Cardiac septum (tissue), 1 donor: ENCODE results near the gene ARMC2. TPM values are rescaled to one million over a fixed set of nuclear protein-coding genes. Genes with fewer than 3 reads are reported as not detected.
"Not testable (repeated sequence)": the region's sequence is repeated elsewhere in the genome, so short reads cannot be mapped to it uniquely, and the experiment has no call there.

ENCODE experiments used
- DNase-seq: peaks from one replicate; pipeline ENCODE4 v3.0.0-alpha.2; 2020; ENCODE audit warnings: low spot score
- intact Hi-C: fragments of 100-400 bp; cut with DNase I; formaldehyde crosslinking; loops from one replicate; pipeline ENCODE4 v1.14.0; 2022
- total RNA-seq: library from RNA; stranded (reverse); fragmentation: NEBNext Ultra II Directional; extraction: Animal tissue kit (Norgen Biotek cat#: 25700); gene quantifications from one replicate; pipeline ENCODE4 v1.2.1, GENCODE V29; 2021
- donor health status: DM: no; HTN: no; CAD: no.

ARMC2 gene
- total RNA-seq, 1 donor from 2014 or later: 11.0 TPM

DNA sequence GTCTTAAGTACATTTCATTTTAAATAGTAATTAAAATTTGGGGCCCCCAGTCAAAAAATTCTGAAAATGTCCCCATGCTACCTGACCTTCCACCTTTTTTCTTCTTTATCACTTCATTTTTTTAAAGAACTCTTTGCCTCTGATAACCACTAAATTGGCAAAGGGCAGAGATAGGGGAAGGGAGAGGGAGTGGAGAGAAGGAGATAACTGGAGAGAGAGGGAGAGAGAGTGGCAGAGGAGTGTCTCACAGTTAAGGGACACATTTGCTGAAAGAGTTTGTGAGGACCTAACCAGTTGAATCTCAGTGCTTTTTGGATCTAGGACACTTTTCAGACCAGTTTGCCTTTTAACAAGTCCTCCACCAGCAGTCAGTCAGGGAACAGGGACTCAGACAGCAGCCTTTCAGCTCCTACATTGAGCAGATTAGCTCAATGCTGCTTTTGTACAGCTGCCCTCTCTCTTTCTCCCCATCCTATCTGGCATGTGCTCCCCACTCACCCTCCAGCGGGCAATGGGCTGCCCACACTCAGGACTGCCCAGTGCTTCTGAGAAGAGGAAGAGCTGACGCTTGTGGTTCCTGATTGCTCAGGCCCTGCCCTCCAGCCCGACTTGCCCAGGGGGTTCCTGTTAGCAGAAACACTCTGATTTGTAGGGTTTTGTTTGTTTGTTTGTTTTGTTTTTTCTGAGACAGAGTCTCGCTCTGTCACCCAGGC, 14.4 kb downstream of the ARMC2 start:
- peak; percentile 86 for DNase-seq
- intact Hi-C loops: no loop called here

DNA sequence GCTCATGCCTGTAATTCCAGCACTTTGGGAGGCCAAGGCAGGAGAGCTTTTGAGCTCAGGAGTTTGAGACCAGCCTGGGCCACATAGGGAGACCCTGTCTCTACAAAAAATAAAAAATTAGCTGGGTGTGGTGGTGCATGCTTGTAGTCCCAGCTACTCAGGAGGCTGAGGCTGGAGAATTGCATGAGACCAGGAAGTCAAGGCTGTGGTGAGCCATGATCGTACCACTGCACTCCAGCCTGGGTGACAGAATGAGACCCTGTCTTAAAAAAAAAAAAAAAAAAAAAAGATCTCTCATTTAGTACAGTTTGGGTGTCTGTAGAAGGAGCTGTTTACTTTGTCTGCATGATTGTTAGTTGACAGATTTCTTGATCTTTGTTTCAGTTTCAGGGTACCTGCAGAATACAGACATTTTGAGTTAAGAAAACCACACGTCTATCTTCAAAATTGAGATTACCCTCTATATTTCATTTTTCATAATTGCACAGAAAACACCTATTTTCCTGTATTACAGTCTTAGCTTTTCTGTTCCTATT, 17.6 kb downstream of the ARMC2 start:
- DNase-seq, intact Hi-C loops: not testable (repeated sequence)

DNA sequence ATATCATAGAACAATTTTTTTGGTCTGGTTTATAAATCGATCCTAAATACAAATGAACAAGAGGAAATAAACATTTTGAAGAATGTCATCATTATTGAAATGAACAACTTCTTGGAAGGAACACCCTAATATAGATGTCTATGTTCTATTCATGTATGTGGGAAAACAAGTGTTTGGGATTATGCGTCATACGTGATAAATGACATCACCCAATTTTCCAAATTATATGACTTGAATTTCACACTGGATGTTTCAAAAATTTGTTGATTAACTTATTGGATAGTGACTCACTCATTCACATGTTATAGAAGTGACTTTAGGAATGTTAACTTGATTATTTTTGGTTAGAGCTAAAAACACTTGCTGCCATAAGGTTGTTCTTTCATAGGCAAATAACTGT, 18.6 kb downstream of the ARMC2 start:
- DNase-seq: no peak
- intact Hi-C loops: no loop called here

DNA sequence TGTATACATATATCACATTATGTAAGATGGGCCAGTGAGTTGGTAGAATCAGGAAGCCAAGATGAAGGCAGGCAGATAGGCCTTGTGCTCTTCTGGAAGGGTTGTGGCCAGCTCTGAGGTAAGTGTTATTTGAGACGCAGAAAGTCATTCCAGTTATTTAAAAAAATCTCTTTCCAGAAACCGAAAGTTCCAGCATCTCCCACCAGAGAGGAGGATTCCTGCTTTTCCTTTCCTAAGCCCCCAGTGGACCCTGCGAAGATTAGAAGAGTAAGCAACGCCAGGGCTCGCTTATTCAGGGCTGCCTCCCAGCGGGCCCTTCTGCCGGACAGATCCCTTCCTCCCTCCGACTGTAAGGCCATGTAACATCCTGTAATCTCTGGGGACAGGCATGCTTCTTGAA, 20.4 kb downstream of the ARMC2 start:
- DNase-seq: no peak
- intact Hi-C loops: no loop called here

DNA sequence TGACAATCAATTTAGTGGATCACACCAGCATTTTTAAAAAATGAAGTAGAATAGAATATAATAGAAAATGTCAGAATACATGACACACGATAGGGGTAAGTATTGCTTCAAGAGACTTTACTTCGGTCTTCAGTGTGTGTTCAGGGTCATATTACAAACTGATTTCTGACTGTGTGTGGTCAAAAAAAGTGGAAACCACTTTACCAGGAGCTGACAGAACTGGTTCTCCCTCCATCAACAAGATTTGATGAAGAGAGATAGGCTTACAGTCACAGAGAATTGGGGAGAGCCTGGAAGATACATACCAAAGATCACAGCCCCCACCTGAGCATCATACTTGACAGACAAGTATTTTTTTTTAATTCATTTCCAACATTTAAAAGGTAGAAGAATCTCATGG, 21.7 kb downstream of the ARMC2 start:
- no peak for DNase-seq
- intact Hi-C loops: no loop called here

DNA sequence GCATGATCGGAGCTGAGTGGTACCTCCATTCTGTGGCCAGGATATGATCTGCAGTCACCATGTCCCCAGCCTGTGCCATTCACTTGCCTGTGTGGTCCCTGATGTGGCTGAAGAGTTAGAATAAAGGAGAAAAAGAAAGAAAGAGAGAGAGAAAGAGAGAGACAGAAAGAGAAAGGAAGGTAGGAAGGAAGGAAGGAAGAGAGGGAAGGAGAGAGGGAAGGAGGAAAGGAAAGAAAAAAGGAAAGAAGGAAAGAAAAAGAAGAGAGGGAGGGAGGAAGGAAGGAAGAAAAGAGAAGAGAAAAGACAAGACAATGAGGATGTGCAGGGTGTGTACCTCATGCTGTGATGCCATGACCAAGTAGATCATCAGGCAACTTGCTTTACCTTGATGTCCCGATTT, 22.1 kb downstream of the ARMC2 start:
- intact Hi-C loops: no loop called here
- no peak for DNase-seq

DNA sequence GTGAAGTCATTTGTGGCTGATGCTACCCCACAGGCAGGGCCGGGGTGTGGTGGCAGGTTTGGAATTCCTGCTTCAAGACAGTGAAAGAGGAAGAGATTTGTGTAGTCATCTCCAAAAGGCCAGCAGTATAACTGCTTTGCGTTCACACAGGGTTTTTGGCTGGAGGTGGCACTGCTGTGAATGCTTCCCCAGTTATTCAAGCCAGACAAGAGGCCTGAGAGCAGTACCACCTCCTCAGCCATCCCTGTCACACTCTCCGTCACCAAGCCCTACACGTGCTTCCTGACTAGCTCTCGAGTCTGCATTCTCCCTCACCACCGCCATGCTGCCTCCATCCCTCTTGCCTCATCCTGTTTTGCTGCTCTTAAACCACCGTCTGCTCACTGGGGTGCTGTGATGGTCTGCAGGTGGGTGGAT, 23.9 kb downstream of the ARMC2 start:
- intact Hi-C loops: no loop called here
- no peak for DNase-seq

DNA sequence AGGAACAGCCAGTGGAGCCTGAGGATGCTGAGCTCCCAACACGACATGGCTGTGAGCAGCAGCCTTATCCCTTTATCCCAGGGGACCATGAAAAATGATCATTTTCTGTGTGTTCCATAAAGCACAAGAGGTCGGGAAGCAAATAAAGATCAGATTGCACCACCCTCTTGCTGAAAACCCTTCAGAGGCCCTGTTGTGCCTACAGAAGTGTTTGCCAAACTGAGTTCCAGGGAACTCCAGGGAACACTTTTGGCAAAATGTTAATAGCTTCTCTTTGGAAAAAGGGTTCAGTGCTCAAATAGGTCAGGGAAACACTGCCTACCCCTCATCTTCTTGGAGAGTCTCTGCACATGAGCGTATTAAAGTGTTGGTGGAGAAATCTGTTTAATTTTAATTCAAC, 24.4 kb downstream of the ARMC2 start:
- intact Hi-C loops: no loop called here
- DNase-seq: no peak

DNA sequence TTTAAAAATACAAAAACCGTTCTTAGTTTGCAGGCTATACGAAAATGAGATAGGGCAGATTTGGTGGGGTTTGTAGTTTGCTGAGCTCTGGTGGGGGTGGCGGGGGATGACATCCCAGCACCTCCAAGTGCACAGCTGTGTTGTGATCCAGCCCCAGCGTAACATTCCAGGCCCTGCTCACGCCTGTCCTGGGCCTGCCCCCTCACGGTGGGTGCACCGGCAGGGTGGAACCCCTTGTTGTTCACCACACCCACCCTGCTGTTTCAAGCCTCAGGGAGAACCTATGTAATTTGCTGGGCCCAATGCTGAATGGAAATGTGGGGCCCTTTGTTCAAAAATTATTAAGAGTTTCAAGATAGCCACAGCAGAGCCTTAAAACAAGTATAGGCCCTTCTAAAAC, 25.0 kb downstream of the ARMC2 start:
- DNase-seq: no peak
- intact Hi-C loops: no loop called here

DNA sequence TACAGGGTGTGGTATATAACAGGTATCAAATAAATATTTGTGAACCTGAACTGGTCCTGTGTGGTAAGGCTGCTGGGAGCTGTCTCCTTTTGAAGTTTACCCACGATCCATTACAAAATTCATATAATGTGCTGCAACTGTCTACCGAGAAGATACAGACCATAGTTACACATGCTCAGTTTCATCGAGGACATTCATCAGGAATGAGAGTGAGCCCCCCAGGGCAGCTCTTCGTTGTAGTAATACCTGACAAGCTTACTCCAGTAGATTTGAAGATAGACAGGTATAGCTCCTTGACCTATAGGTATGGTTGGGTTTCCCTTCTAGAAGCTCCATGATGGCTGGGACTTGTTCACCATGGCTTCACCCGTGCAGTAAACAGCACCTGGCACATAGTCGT, 25.7 kb downstream of the ARMC2 start:
- intact Hi-C loops: no loop called here
- DNase-seq: no peak

DNA sequence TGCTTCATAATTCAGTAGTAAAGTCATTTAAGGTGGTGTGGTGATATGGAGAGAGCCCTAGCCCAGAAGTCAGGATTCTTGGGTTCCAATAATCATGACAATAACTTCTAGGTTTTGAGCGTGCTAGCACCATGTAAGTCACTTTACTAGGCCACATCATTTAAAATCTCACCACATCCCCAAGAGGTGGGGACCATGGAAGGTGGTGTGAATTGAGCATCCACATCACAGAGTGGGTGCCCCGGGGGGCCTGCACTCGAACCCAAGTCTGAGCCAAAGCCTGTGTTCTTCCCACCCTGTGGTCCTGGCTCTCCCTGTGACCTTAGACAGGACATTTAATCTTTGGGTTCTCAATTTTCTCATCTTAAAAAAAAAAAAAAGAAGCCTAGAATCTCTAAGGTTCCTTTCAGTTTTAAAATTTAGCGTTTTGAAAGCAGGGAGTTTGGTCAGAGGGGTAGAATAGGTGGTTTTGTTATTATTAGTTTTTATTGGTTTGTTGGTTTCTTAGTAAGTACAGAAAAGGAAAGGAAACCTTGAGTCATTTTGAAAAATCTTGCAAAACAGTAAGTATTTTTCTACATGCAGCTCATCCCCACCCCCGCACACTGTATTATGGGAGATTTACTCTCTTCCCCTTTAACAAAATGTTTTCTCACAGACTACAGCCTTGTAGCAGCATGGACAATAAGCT, 26.4 kb downstream of the ARMC2 start:
- intact Hi-C loops: loop anchor here (5.0 kb wide), 1 partner anchor 37 kb away; no protein-coding TSS in a partner anchor
- no peak for DNase-seq

DNA sequence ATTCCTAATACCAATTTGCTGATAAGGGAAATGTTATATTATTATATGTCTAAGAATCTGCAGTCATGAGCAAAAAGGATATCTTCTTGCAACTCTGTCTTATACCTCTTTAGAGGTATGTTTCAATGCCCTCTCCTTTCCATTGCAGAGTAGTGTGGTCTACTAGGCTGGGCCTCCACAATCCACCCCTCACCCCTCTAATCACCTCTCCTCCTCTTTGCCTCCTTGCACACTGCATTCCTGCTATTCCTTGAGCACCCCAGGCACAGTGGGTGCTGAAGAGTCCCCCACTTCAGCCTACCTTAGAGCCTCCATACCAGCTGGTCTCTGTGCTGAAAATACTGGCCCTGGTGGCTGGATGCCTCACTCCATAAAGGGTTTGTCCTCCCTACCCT, 26.9 kb downstream of the ARMC2 start:
- no peak for DNase-seq
- intact Hi-C loops: loop anchor here (5.0 kb wide), 1 partner anchor 38 kb away; no protein-coding TSS in a partner anchor

DNA sequence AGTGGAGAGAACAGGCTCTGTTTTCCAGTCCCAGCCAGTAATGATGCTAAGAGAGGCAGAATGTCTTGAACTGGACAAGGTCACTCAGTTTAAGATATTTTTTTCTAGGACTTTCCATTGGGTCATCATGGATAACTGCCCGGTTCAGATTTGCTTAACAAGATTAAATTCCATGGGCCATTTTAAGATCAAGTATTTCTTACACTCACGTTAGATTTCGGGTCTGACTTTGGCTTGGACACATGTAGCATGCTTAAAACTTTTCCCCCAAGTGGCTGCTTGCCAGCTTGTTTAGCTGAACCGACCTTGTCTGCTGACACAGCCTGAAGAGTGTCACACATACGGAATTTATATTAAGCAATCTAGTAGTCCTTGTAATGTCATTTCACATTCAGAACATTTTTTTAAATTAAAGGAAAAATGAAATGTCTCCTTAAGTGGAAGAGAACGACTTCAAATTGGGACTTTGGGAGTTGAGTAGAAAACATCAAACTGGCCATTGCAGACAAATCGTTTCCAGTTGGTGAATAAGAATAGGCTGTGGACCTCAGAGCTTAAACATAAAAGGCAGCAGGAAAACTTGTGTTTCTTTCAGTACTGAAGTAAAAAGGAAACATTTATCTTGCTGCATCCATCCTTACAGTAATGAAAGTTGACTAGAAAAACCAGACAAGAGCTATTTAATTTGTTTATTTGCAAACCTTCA, 29.0 kb downstream of the ARMC2 start:
- DNase-seq: no peak
- intact Hi-C loops: loop anchor here (5.0 kb wide), 1 partner anchor 40 kb away; no protein-coding TSS in a partner anchor

DNA sequence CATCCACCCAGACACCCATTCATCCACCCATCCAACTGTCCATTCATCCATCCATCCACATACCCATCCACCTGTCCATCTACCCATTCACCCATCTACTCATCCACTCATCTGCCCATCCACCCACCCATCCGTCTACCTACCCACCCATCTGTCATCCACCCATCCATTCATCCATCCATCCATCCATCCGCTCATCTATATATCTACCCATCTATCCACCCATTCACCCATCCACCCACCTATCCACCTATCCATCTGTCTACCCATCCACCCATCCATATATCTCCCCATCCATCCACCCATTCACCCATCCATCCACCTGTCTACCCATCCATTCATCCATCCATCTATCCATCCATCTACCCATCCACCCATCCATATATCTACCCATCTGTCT, 30.7 kb downstream of the ARMC2 start:
- intact Hi-C loops: loop anchor here (5.0 kb wide), 1 partner anchor 42 kb away; no protein-coding TSS in a partner anchor
- DNase-seq: no peak

DNA sequence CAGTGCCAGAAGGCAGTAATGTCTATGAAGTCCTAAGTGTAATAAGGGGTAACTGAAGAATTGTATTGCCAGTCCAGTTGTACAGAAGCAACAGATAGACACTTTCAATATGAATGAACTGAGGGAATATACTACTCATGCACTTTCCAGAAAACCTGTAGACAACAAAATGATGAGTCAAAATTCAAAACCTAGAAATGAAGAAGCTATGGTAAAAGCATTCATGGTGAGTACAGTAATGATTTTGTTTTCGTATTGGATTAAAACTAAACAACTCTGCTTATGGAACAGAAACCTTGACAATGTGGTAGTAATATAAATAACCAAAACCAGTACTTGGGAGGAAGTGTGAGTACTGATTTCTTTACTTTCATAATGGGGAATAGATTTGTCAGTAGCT, 35.0 kb downstream of the ARMC2 start:
- intact Hi-C loops: no loop called here
- no peak for DNase-seq

DNA sequence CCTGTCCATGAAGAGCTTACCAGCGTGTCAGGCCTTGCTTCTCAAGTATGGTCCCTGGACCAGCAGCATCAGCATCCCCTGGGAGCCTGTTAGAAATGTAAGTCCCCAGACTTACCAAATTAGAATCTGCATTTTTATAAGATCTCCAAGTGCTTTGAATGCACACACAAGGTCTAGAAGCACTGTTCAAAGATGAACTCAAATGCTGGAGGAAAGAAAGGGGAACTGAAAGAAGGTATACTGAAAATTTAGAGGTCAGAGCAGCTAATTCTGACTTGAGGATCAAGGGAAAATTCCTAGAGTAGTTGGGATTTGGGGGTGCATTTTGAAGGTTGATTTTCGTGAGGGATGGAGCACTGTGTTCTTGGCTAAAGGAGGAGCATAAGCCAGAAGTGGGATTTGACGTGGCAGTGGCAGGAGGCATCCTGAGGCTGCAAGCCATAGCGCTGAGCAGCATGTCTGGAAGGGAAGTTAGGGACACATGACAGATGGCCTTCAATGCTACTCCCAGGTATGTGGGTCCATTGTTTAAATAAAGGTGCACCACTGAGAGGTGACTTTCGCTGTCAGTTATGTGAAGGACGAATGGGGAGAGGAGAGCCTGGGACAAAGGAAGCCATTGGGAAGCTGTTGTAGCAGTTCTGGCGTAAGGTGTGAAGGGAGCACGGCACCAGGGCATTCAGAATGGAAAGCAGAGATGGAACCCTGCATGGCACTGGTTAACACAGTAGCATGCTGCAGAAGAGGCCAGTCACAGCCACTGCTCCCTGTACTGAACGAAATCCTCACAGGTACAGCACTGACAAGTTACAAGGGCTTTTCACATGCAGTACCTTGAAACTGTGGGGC, 36.2 kb downstream of the ARMC2 start:
- no peak for DNase-seq
- intact Hi-C loops: no loop called here

DNA sequence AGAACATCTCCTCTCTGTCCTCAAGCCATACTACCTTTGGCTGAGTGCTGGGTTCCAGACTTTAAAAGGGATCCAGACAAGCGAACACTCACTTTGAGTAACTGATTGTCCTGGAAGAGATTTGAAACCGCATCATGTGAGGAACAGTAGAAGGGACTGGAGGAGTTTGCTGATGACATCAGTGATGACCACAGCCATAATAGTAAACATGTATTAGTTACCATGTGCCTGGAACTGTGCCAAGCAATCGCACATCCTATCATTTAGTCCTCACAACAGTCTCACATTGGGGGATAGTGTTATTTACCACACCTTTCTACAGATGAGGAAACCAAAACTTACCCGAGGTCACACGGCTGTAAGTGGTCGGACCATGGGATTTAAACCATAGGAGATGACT, 39.8 kb downstream of the ARMC2 start:
- no peak for DNase-seq
- intact Hi-C loops: no loop called here

DNA sequence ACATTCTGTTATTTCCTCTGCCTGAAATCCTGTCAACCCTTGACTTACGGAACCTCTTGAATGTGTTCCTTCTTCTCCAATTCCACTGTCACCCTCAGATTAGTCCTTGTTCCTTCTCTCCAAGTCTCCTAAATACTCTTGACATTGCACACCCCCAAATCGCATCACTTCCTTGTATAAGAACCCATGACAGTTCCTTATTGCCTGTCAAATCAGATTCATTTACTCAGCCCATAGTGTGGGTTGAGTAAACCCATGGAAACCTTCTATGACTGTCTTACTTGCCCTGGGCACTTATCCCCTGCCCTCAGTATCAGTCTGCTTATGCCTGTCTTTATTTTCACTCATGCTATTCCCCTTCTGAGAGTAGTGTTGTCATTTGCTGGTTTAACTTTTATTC, 40.5 kb downstream of the ARMC2 start:
- DNase-seq: no peak
- intact Hi-C loops: no loop called here

DNA sequence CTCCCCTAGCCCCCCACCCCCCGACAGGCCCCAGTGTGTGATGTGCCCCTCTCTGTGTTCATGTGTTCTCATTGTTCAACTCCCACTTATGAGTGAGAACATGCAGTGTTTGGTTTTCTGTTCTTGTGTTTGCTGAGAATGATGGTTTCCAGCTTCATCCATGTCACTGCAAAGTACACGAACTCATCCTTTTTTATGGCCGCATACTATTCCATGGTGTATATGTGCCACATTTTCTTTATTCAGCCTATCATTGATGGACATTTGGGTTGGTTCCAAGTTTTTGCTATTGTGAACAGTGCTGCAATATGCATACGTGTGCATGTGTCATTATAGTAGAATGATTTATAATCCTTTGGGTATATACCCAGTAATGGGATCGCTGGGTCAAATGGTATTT, 42.7 kb downstream of the ARMC2 start:
- intact Hi-C loops: loop anchor here (5.0 kb wide), 1 partner anchor 39 kb away; no protein-coding TSS in a partner anchor
- DNase-seq: not testable (repeated sequence)
